Measurements from ENCODE around the gene FLYWCH1.
"Not testable (repeated sequence)": the region's sequence is repeated elsewhere in the genome, so short reads cannot be mapped to it uniquely, and the experiment has no call there.

Gene FLYWCH1

GRCh38 chr16:2928151-2928550 is 16.4 kb downstream of the FLYWCH1 start:
- not testable (repeated sequence) for DNase-seq

- DNase-seq, result no peak
These were observed 17.1 kb downstream of the FLYWCH1 start for GRCh38 chr16:2928796-2929195.

GRCh38 chr16:2929693-2930092 is 18.0 kb downstream of the FLYWCH1 start:
- no peak for DNase-seq

GRCh38 chr16:2930236-2930635 is 18.5 kb downstream of the FLYWCH1 start:
- no peak for DNase-seq

DNA sequence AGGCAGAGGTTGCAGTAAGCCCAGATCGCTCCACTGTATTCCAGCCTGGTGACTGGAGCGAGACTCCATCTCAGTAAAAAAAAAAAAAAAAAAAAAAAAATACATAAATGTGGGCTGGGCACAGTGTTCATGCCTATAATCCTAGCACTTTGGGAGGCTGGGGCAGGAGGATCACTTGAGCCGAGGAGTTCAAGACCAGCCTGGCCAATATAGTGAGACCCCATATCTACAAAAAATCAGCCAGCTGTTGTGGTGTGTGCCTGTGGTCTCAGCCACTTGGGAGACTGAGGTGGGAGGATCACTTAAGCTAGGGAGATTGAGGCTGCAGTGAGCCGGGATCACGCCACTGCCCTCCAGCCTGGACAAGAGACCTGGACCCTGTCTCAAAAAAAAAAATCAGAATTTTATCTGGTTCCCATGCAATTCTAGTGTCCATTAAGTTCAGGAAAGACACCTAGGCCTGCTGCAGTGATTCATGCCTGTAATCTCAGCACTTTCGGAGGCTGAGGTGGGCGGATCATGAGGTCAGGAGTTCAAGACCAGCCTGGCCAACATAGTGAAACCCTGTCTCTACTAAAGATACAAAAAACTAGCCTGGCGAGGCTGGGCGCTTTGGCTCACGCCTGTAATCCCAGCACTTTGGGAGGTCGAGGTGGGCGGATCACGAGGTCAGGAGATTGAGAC is 19.6 kb downstream of the FLYWCH1 start:
- not testable (repeated sequence) for DNase-seq

DNA sequence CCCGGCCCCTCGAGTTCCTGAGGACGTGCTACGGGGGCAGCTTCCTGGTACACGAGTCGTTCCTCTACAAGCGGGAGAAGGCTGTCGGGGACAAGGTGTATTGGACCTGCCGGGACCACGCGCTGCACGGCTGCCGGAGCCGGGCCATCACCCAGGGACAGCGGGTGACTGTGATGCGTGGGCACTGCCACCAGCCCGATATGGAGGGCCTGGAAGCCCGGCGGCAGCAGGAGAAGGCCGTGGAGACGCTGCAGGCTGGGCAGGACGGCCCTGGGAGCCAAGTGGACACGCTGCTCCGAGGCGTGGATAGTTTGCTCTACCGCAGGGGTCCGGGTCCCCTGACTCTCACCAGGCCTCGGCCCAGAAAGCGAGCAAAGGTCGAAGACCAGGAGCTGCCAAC is 21.4 kb downstream of the FLYWCH1 start:
- DNase-seq, result no peak

GRCh38 chr16:2933701-2934100 is 22.0 kb downstream of the FLYWCH1 start:
- no peak for DNase-seq

DNA sequence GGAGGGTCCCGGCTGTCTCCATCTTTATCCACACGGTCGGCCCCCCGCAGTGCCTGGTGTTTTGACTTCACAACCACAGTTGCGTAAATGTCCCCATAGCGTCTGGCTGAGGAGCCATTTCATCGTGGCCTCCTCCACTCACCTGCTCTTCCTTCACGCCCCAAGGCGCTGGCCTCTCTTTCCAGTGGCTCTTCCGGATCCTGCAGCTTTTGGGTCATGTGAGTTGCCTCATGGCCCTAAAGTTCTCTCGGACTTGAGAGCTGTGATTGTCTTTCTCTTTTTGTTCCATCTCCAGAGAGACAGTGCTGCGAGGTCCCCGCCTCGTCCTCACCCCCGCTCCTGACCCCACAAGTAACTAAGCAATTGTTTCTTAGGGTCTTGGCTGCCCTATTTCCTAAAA is 22.7 kb downstream of the FLYWCH1 start:
- no peak for DNase-seq

DNA sequence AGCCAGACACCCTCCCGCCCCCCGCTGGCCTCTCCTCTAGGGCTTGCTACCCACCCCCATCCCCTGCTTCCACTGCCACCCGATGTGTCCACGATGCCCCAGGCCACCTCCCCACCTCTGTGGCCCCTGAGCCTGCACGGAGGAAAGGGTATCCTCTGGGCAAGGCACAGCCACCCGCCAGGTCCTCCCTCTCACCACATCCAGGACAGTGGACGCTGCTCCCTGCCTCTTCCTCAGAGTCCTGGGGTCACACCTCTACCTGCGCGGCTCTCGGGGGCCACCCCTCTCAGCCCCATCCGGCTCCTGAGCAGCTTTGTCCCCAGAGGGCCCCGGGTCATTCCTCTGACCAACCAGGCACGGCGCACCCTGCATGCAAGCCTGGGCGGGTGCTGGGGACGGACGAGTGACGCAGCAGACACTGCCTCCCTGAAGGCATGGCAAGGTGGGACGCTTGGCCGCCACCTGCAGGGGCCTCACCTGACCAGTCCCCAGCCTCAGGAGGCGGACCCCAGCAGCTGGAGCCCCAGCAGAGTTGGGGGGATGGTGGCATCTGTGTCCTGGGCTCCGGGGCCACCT is 24.8 kb downstream of the FLYWCH1 start:
- DNase-seq, result no peak

DNA sequence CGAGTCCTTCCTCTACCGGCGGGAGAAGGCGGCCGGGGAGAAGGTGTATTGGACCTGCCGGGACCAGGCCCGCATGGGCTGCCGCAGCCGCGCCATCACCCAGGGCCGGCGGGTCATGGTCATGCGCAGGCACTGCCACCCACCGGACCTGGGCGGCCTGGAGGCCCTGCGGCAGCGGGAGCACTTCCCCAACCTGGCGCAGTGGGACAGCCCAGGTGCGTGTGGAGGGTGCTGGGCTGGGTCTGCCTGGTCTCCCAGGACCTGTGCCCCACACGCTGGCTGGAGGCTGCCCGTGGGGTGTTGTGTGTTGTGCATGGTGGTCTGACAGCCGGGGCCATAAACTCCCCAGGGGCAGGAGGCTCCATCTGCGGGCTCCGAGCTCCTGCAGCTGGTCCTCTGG is 25.4 kb downstream of the FLYWCH1 start:
- DNase-seq, result no peak

- no peak for DNase-seq
These were observed 26.5 kb downstream of the FLYWCH1 start for GRCh38 chr16:2938206-2938605.

GRCh38 chr16:2939968-2940367 is 28.2 kb downstream of the FLYWCH1 start:
- no peak for DNase-seq

DNA sequence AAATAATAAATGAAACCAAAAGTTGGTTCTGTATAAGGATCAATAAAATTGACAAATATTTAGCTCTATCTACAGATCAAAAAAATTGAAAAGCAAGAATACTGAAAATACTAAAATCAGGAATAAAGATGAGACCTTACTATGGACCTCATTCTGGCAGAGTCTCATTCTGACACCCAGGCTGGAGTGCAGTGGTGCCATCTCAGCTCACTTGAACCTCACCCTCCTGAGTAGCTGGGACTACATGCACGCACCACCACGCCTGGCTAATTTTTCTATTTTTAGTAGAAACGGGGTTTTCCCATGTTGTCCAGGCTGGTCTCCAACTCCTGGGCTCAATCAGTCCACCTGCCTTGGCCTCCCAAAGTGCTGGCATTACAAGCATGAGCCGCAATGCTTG is 30.3 kb downstream of the FLYWCH1 start:
- no peak for DNase-seq

- not testable (repeated sequence) for DNase-seq
These were observed 32.0 kb downstream of the FLYWCH1 start for GRCh38 chr16:2943716-2944115.

GRCh38 chr16:2946649-2947048 is 34.9 kb downstream of the FLYWCH1 start:
- DNase-seq, result no peak

DNA sequence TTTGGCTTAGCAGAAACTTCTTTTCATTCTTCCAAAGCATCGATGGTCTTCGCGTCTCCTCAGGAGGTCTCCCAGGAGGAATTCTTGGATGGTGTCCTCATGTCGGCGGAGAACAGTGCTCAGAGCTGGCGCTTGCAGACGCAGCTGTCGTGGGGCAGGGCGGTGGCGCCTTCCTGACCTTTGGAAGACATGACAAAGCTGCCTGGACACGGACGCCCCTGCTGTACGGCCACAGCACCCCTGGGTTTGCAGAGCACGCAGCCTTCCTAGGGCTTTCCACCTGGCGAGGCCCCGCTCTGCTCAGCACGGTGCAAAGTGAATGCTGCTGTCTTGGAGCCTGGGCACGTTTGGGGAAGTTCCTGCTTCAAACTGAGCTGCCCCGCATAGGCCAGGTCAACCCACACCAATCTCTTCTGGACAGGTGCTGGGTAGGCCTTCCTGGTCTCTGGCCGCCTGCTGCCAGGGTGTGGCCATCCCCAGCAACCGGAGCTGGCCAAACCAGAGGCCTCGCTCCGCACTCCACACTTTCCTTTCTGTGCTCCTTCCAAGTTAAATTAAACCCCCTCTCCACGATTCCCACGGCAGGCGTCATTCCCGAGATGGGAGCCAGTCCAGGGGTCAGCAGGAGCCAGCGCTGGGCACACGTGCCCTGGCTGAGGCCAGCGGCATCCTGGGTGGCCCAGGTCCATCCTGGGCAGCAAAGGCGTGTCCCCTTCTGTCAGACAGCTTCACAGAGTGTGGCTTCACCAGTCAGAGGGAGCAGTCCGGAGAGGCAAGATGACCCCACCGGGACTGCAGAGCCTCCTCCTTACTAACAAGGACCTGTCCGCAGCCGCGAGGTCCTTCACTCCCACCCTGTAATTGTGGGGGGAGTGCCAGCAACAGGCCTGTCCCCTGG is 37.3 kb downstream of the FLYWCH1 start:
- no peak for DNase-seq

DNA sequence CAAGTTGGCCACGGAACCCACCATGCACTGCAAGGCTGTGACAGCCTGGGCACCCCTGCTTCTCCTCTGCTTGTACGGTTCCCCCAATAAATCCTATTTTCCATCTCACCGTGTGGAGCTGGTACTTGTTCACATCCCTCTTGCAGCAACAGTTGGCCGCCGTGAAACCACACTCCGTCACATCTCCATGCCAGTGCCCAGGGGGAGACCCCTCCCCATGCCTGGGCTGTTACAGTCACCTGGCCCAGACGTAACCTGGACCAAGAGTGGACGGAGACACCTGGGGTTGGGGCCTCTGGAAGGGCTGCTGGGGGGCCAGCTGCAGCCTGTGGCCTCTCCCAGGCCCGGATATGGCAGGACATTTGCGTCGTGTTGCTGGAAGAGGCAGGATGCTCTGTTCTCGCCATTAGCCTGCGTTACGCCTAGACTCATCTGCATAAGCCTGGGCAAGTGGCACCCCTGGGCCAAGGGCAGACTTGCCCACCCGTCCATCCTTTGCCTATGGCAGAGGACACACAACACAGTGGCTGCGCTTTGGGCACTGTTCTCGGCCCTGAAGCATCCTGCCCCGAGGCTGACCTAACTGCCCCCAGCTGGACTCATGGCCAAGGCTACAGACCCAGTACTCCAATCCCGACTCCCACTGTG is 38.1 kb downstream of the FLYWCH1 start:
- no peak for DNase-seq

DNA sequence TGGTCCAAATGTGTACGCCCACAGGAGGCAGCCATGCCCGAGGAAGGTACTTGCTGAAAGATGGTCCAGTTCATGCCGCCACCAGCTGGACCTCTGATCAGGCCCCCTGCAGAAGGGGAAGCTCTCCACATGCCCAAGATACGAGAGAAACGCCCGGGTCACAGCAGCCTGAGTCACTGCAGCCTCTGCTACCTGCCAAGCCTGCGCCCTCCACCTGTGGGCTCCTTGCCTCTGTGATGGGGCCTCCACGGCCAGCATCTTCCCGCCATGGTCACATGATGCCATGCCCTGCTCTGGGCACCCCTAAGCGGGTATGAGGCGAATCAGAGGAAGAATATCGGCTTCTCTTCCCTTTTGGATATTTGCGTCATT is 38.6 kb downstream of the FLYWCH1 start:
- no peak for DNase-seq

DNA sequence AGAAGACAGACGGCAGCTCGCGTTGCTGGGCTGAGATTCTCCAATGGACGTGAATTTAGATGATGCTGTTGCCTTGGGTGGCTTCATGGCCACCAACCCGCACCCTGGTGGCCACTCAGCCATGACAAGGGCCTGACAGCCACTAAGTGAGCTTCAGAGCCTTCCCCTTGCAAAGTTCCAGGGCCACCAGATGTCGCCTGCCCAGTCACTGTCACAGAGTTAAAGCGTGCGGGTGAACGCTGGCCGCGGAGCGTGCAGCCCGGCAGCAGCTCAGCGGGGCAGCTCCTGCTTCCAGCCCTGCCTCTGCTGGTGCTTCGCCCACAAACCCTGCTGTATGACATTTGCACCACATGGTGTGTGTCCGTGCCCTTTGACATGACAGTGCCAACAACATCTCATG is 39.0 kb downstream of the FLYWCH1 start:
- no peak for DNase-seq

DNA sequence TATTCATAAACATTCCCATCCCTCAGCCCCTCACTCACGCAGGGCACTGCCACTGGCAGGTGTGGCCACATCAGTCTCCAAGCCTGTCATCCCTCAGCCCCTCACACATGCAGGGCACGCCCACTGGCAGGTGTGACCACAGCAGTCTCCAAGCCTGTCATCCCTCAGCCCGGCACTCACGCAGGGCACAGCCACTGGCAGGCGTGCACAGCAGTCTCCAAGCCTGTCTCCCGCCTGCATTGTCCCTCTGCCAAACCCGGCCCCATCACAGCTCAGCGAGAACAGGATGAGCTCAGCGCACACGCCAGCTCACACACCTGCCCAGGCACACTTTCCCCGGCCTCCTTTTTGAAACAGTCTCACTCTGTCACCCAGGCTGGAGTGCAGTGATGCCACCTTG is 40.9 kb downstream of the FLYWCH1 start:
- DNase-seq, result no peak

DNA sequence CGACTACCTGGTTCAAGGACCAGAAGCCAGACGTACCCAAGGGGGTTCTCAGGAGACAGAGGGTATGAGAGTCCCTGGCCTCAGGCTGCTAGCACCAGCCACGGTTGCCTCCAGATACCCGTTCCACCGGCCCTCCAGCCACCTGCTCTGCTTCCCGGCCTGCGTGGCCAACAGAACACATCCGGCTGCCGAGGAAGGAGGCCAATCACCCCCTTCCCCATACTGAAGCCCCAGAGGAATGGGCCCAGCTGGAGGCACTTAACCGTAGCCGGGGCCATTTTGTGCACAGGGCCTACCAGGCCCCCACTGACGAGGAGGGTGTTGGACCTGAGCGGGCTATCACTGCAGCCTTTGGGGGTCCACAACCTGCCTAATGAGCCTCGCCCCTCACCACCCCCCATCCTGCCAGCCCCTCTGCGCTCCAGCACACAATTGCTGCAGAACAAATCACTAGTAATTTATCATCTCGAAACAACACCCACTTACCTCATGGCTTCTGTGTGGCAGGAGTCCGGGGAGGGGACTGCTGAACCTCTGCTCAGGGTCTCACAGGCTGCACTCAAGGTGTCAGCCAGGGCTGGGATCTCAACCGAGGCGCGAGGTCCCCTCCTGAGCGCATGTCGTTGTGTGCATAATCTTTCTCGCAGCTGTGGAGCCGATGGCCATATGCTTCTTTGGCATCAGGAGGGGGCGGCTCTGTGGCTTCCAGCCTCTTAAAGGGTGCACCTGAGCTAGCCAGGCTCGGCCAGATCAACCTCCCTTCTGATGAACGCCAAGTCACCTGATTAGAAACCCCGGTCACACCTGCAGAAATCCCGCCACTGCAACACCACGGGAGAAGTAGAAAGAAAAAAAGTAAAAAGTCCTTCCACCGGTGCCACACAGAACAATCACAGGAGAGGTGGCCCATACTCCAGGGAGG is 42.2 kb downstream of the FLYWCH1 start:
- DNase-seq, result no peak

DNA sequence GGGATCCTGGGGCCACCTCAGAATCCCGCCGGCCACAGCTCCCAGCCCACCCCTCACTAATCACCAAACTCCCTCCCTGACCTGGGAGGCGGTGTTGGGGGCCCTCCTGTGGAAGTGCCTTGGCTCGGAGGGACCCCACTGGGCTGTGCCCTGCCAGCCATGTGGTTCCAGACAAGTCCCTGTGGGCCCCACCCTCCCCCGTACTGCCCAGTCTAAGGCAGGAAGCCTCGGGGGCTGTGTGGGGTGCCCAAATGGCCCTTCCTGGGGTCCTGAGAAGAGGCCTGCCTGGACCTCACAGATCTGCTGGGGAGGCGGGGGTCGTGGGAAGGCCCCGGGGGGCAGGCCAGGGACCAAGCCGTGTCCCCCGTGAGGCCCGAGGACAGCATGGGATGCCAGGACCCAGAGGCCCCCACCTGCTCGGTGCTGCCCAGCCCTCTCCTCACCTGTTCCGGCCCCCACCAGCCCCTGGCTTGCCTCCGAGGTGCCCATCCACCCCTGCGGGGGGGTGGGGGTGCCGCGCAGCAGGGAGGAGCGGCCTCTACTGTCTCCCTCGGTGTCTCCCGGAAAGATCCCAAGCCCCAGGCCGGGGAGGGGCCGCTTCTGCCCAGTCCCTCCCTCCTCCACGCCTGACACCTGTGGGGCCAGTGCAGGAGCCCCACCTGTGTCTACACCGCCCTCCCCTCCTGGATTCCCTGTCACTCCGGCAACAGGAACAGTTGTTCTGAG is 43.1 kb downstream of the FLYWCH1 start:
- DNase-seq, result no peak

Measured in OCI-M1 (cell line).